OCI-M1 (cell line): ENCODE results near the gene ZNF281.
"Not testable (repeated sequence)": the region's sequence is repeated elsewhere in the genome, so short reads cannot be mapped to it uniquely, and the experiment has no call there.

Experiments used
- DNase-seq: peaks from one replicate; lab custom pipeline; 2025; lab: John Stamatoyannopoulos, UW

Gene ZNF281

DNA sequence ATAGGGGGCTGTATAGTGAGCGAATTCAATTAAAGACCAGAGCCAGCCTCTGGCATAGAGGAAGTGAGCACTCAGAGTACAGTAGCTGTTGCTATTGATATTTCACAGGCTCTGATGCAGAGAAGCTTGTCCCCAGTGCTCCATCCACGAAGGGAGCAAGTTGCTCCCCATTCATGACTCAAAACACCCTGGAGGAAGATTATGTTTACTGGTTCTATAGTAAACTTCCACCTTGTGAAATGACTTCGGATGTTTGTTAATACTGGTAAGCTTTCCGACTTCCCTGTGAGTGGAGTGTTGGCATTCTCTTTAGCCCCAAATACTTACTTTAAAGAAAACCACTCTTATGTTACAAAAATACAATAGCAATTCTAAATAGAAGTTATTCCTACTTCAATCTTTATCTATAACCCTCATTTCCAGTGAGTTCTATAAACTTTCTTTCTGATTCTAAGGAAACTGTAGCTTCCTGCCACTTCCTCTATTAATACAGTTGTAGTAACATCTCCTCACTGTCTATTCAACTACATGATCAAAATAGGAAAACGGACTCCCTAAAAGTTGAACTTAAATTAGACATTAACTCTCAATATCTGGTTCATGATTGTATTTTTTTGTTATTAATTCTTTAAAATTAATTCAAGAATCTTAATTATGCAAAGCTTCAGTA is 46.4 kb downstream of the ZNF281 start:
- DNase-seq: no peak

- no peak for DNase-seq
These were observed 47.4 kb downstream of the ZNF281 start for GRCh38 chr1:200362421-200362820.

DNA sequence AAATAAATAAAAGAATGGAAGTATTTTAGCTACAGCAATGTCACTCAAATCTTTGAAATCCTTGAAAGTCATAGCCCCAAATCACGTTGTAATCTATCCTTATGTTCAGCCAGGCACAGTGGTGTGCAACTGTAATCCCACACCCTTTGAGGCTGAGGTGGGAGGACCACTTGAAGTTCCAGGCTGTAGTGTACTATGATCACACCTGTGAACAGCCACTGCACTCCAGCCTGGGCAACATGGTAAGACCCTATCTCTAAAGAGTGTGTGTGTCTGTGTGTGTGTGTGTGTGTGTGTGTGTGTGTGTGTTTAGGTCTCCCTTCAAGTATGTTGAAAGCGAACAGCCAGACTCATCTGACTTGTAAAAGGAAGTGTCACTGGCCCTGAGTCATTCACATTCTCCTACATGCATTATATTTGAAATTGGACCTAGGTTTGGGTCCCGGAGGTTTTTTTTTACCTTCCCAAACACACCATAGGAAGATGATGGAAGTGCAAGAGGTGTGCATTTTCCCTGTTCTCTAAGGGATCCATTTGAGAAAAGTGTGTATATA is 50.1 kb downstream of the ZNF281 start:
- DNase-seq: no peak

DNA sequence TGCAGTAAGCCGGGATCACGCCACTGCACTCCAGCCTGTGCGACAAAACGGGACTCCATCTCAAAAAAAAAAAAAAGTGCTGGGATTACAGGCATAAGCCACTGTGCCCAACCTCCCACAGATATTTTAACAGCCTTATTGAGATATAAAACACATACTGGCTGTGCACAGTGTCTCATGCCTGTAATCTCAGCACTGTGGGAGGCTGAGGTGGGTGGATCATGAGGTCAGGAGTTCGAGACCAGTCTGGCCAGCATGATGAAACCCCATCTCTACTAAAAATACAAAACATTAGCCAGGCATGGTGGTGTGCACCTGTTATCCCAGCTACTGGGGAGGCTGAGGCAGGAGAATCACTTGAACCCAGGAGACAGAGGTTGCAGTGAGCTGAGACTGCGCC is 51.9 kb downstream of the ZNF281 start:
- not testable (repeated sequence) for DNase-seq

GRCh38 chr1:200355801-200356200 is 54.0 kb downstream of the ZNF281 start:
- DNase-seq: no peak
